IMR-90 (cell line): ENCODE results near the gene FBXL14. TPM values are rescaled to one million over a fixed set of nuclear protein-coding genes. Genes with fewer than 3 reads are reported as not detected.

ENCODE experiments used
- ATAC-seq: fragments of 200-7000 bp; cut with Tn5 transposase; 2 replicates; pipeline ENCODE4 v1.9.1; 2020; ENCODE audit warnings: low read depth, mild to moderate bottlenecking, moderate library complexity
- BruUV-seq: library from RNA; stranded (reverse); fragments of 400-500 nt; replicated peaks from 2 replicates; lab custom pipeline; 2021; lab: Mats Ljungman, UMichigan
- CTCF ChIA-PET: fragments of 300-600 bp; formaldehyde crosslinking; extraction: SDS; loops from one replicate; lab custom pipeline; 2021; ENCODE audit warnings: antibody characterized with exemption; lab: Yijun Ruan, JAX
- POLR2A ChIA-PET: fragments of 300-600 bp; sonication (Branson Sonifier 250); formaldehyde crosslinking; loops from one replicate; lab custom pipeline; 2022; ENCODE audit warnings: antibody characterized with exemption; ENCODE audit not compliant: unreplicated experiment; lab: Charles Lee
- DNase-seq: peaks from one replicate; pipeline ENCODE4 v3.0.0; 2013
- H2AFZ ChIP-seq: replicated peaks from 2 replicates; pipeline ENCODE3; 2013; ENCODE audit warnings: low read length, mild to moderate bottlenecking; ENCODE audit not compliant: poor library complexity
- H2AK5ac ChIP-seq: 2 replicates; pipeline ENCODE4 v1.6.1; 2013; ENCODE audit warnings: low read depth, low read length, inconsistent platforms
- H2AK9ac ChIP-seq: replicated peaks from 2 replicates; pipeline ENCODE3; 2013; ENCODE audit warnings: mild to moderate bottlenecking, low read depth, low read length, moderate library complexity; ENCODE audit not compliant: poor library complexity
- H2BK120ac ChIP-seq: 2 replicates; pipeline ENCODE4 v1.6.1; 2013; ENCODE audit warnings: low read depth, low read length, inconsistent platforms
- H2BK15ac ChIP-seq: 3 replicates; pipeline ENCODE4 v1.6.1; 2013; ENCODE audit warnings: low read depth, low read length, inconsistent platforms
- H2BK20ac ChIP-seq: 2 replicates; pipeline ENCODE4 v1.6.1; 2013; ENCODE audit warnings: low read depth, mild to moderate bottlenecking, inconsistent platforms, low read length, moderate library complexity
- H2BK5ac ChIP-seq: 2 replicates; pipeline ENCODE4 v1.6.1; 2013; ENCODE audit warnings: mild to moderate bottlenecking, low read depth, low read length, inconsistent platforms; ENCODE audit not compliant: poor library complexity, severe bottlenecking
- H3K14ac ChIP-seq: replicated peaks from 2 replicates; pipeline ENCODE4 v1.6.1; 2013; ENCODE audit warnings: low read depth, low read length, inconsistent platforms
- H3K18ac ChIP-seq: 2 replicates; pipeline ENCODE4 v1.6.1; 2013; ENCODE audit warnings: low read depth, low read length, control low read depth
- H3K23ac ChIP-seq: 2 replicates; pipeline ENCODE4 v1.6.1; 2013; ENCODE audit warnings: low read depth, low read length, inconsistent platforms
- H3K27ac ChIP-seq: 2 replicates; pipeline ENCODE4 v1.5.1; 2013; ENCODE audit warnings: mild to moderate bottlenecking, control low read depth, low read length; ENCODE audit not compliant: insufficient read depth
- H3K27me3 ChIP-seq: 2 replicates; pipeline ENCODE4 v1.6.1; 2013; ENCODE audit warnings: low read length; ENCODE audit not compliant: control insufficient read depth, insufficient read depth
- H3K36me3 ChIP-seq: 2 replicates; pipeline ENCODE4 v1.6.1; 2013; ENCODE audit warnings: low read length, mixed read lengths; ENCODE audit not compliant: control insufficient read depth, insufficient read depth
- H3K4ac ChIP-seq: 2 replicates; pipeline ENCODE4 v1.6.1; 2013; ENCODE audit warnings: low read depth, low read length, inconsistent platforms
- H3K4me1 ChIP-seq: 2 replicates; pipeline ENCODE4 v1.6.1; 2013; ENCODE audit warnings: low read length, mixed read lengths; ENCODE audit not compliant: control insufficient read depth, insufficient read depth
- H3K4me2 ChIP-seq: 2 replicates; pipeline ENCODE4 v1.6.1; 2013; ENCODE audit warnings: low read depth, mild to moderate bottlenecking, control low read depth, low read length, moderate library complexity
- H3K4me3 ChIP-seq: 2 replicates; pipeline ENCODE4 v1.5.1; 2013; ENCODE audit warnings: low read depth, mild to moderate bottlenecking, control low read depth, low read length, moderate library complexity; ENCODE audit not compliant: insufficient read depth
- H3K56ac ChIP-seq: 2 replicates; pipeline ENCODE4 v1.6.1; 2013; ENCODE audit warnings: low read length, inconsistent platforms; ENCODE audit not compliant: insufficient read depth; ENCODE audit errors: extremely low read depth
- H3K79me1 ChIP-seq, 2 experiments: 2 replicates each; pipeline ENCODE4 v1.6.1; 2013; ENCODE audit warnings: low read length in 2 of 2, inconsistent platforms in 1 of 2, low read depth in 1 of 2
- H3K9ac ChIP-seq: 2 replicates; pipeline ENCODE4 v1.6.1; 2013; ENCODE audit warnings: low read depth, low read length, control low read depth
- H3K9me1 ChIP-seq: 2 replicates; pipeline ENCODE4 v1.6.1; 2013; ENCODE audit warnings: low read length, inconsistent platforms; ENCODE audit not compliant: insufficient read depth
- H3K9me3 ChIP-seq: 2 replicates; pipeline ENCODE4 v1.6.1; 2013; ENCODE audit warnings: low read length; ENCODE audit not compliant: control insufficient read depth, insufficient read depth
- H4K20me1 ChIP-seq: 2 replicates; pipeline ENCODE4 v1.6.1; 2013; ENCODE audit warnings: low read length, inconsistent platforms; ENCODE audit not compliant: insufficient read depth
- H4K5ac ChIP-seq: 2 replicates; pipeline ENCODE4 v1.6.1; 2013; ENCODE audit warnings: mild to moderate bottlenecking, low read depth, low read length, control low read depth
- H4K8ac ChIP-seq, 2 experiments: 2 replicates each; pipeline ENCODE4 v1.6.1; 2013; ENCODE audit warnings: low read depth in 2 of 2, low read length in 2 of 2, control low read depth in 1 of 2, inconsistent platforms in 1 of 2
- H4K91ac ChIP-seq: 2 replicates; pipeline ENCODE4 v1.6.1; 2013; ENCODE audit warnings: low read depth, low read length, inconsistent platforms; ENCODE audit not compliant: insufficient read depth
- CEBPB ChIP-seq: IDR thresholded peaks from 2 replicates; pipeline ENCODE4 v1.6.1; 2012; ENCODE audit warnings: low read depth, low read length, improper control_type of control experiment
- CHD1 ChIP-seq: IDR thresholded peaks from 2 replicates; pipeline ENCODE4 v1.6.1; 2012; ENCODE audit warnings: low read depth, low read length, improper control_type of control experiment
- MAFK ChIP-seq: IDR thresholded peaks from 2 replicates; pipeline ENCODE4 v1.6.1; 2012; ENCODE audit warnings: low read depth, low read length, improper control_type of control experiment
- MXI1 ChIP-seq: IDR thresholded peaks from 2 replicates; pipeline ENCODE4 v1.6.1; 2012; ENCODE audit warnings: low read depth, mild to moderate bottlenecking, low read length, moderate library complexity, borderline replicate concordance
- POLR2A ChIP-seq: IDR thresholded peaks from 2 replicates; pipeline ENCODE4 v1.6.1; 2012; ENCODE audit warnings: mild to moderate bottlenecking, low read depth, low read length
- RAD21 ChIP-seq: IDR thresholded peaks from 2 replicates; pipeline ENCODE4 v1.6.1; 2012; ENCODE audit warnings: low read length, improper control_type of control experiment
- RFX5 ChIP-seq: IDR thresholded peaks from 2 replicates; pipeline ENCODE4 v1.8.0; 2012; ENCODE audit warnings: low read depth, mild to moderate bottlenecking, low read length, moderate library complexity
- WGBS, 2 experiments: methylation state at CpG; one replicate each; pipeline versions ENCODE4 v1.1.5 to v1.1.7; 2013; ENCODE audit warnings: missing lambda C conversion rate in 2 of 2; ENCODE audit not compliant: insufficient read length in 1 of 2; ENCODE audit errors: extremely low coverage in 2 of 2; 5-methylcytosine and 5-hydroxymethylcytosine counted together
- dilution Hi-C: fragments of 300-500 bp; cut with HindIII; formaldehyde crosslinking; loops from one replicate; pipeline ENCODE4 v1.14.3; 2018; ENCODE audit warnings: low sequenced_read_pairs; ENCODE audit not compliant: unreplicated experiment
- in situ Hi-C: fragments of 300-500 bp; cut with MboI; formaldehyde crosslinking; loops from 3 replicates; pipeline ENCODE4 v1.14.3; 2019; ENCODE audit warnings: low sequenced_read_pairs, inconsistent platforms, mixed read lengths
- intact Hi-C: fragments of 100-400 bp; cut with micrococcal nuclease; formaldehyde crosslinking; loops from 2 replicates; pipeline ENCODE4 v1.10.0; 2022
- polyA plus RNA-seq, 3 experiments: library from polyadenylated mRNA; depleted of rRNA; stranded (reverse); fragments of >200 nt; gene quantifications; 2 replicates each; pipeline ENCODE4 v1.2.3, GENCODE V29; 2012; ENCODE audit warnings: low replicate concordance in 1 of 3
- total RNA-seq: library from RNA; depleted of rRNA; stranded (reverse); fragments of >200 nt; gene quantifications from 2 replicates; pipeline ENCODE4 v1.2.3, GENCODE V29; 2012

Gene FBXL14
- total and polyA plus RNA-seq, 2 of the 4 experiments (the other 2 are of a cell fraction): 4.7 to 7.3 TPM

GRCh38 chr12:1572731-1573130 is 21.6 kb downstream of the FBXL14 start (continued):
- TF ChIP-seq CHD1 (no peak), RFX5 (no peak), POLR2A (no peak)

- dilution Hi-C loops: loop anchor here (25.0 kb wide), 1 partner anchor 456 kb away; no protein-coding TSS in a partner anchor
- H2BK15ac ChIP-seq: no peak overlapping the region
- peaks cover 47% of the 10 kb centered on the region for H4K20me1 ChIP-seq
- no peaks in the 10 kb centered on the region for H3K27me3 ChIP-seq
- peaks cover 40 to 79% of the 10 kb centered on the region in 2 experiments for H3K79me1 ChIP-seq
- H4K5ac ChIP-seq: no peak overlapping the region
- CTCF ChIA-PET: no interaction called here
- TF ChIP-seq CEBPB (no peak), RAD21 (no peak), MAFK (no peak), MXI1 (no peak), POLR2A (no peak)
- H3K14ac ChIP-seq: no peak overlapping the region
- H2AK9ac ChIP-seq: no peak overlapping the region
- in situ Hi-C loops: no loop called here
- H4K8ac ChIP-seq: no peak overlapping the region
- no peak overlapping the region for H2BK120ac ChIP-seq
- peaks cover 27% of the 10 kb centered on the region for H3K9me1 ChIP-seq
- POLR2A ChIA-PET: no interaction called here
- H3K23ac ChIP-seq: no peak overlapping the region
- H3K9ac ChIP-seq: no peak overlapping the region
- no peak overlapping the region for H4K91ac ChIP-seq
- no peak overlapping the region for H3K4ac ChIP-seq
- H3K56ac ChIP-seq: no peak overlapping the region
- no peak overlapping the region for H2AK5ac ChIP-seq
- no peak overlapping the region for H3K18ac ChIP-seq
- peaks cover 6% of the 10 kb centered on the region for H3K4me1 ChIP-seq
- BruUV-seq: no TSS peak
- intact Hi-C loops: no loop called here
- H3K4me2 ChIP-seq: no peak overlapping the region
- DNase-seq (no peak), ATAC-seq (no peak)
- no CpG with 5 or more reads among the region's 6 CpGs for WGBS, 2 experiments
- H2AFZ ChIP-seq: no peak overlapping the region
- no peak overlapping the region for H3K27ac ChIP-seq
- no peak overlapping the region for H2BK5ac ChIP-seq
- no peaks in the 10 kb centered on the region; the same call in 1 of the 2 replicates for H3K36me3 ChIP-seq
- H2BK20ac ChIP-seq: no peak overlapping the region
- H3K4me3 ChIP-seq: no peak overlapping the region
- H3K9me3 ChIP-seq: no peaks in the 10 kb centered on the region
Measured at GRCh38 chr12:1567852-1568251, 26.5 kb downstream of the FBXL14 start.
